Fibroblast of skin of abdomen (primary cell): ENCODE data around the gene TSPAN18.

ENCODE experiments used
- DNase-seq: peaks from one replicate; pipeline ENCODE4 v3.0.0-alpha.2; 2013

The TSPAN18 gene

DNA sequence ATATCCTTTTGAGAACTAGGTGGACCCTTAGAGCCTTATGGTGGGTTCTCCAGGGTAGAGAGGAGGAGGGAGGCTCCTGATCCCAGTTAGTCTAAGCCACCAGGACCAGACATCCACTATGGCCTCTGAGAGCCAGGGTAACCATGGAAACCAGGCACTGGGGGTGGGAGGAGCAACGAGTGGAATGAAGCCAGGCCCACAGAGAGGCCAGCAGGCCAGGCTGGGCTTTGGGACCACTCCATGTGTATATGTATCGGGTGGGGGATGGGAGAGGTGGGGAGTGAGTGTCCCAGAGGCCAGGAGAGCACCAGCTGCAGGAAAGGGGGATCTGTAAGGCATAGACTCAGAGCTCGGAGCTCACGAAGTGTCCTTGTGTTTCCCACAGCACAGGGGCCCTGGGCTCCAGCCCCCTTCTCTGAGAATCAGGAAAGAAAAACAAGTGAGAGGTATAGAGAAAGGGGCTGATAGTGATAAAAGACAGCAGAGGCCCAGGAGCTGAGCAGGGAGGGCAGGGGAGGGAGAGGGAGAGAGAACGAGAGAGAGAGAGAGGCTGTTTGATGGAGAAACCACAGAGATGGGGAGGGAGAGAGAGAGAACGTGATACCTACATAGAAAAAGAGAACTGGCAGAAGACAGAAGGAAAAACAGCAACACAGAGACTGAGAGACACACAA, 15.5 kb upstream of the TSPAN18 start:
- no peak for DNase-seq

DNA sequence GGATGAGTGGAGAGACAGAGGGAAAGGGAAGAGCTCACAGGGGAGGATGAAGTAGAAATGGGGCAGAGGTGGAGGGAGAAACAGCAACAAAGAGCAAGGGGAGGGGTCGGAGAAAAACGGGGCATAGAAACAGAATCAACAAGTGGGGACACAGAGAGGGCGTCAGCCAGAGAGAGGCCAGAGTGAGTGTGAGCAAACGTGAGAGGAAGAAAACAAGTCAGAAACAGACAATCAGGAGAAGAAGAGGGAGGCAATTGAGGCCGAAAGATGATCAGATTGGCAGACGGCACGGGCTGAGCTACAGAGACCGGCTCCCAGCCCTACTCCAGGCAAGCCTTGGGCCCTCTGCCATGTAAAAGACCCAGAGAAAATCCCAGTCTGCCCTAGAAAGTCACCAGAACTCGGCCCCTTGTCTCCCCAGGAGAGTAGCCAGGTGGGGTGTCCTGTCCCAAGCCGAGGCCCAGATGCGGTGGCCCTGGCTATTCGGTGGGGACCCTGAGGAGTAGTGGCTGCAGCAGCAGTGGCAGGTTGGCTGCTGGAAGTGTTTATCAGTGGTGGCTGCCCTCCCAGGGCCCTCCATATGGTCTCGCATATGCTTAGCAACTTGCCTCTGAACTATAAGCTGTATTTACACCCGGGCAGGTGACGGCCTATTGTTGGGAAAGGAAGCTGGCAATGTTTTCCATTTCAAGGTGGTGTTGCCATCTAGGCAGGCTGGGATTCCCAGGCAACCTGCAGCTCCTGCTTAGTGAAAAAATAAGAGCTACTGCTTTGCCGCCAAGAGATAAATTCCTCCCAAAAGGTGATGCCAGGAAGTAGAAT, 14.8 kb upstream of the TSPAN18 start:
- DNase-seq = no peak

DNA sequence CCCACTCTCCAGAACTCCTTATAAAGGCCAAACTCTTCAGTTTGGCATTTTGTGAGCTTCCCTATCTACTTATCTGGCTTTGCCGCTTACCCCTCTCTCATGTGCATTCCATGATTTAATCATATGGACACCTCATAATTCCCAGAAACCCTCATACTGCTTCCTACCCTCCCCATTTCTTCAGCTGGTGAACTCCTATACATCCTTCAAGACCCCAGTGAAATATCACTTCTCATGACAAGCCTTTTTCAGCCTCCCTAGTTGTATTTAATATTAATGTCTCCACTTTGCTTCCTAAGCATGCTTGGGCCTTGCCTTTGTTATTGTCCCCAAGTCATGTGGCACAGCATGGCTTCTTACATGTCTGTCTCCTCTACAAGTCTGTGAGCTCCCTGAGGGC, 13.7 kb upstream of the TSPAN18 start:
- no peak for DNase-seq

DNA sequence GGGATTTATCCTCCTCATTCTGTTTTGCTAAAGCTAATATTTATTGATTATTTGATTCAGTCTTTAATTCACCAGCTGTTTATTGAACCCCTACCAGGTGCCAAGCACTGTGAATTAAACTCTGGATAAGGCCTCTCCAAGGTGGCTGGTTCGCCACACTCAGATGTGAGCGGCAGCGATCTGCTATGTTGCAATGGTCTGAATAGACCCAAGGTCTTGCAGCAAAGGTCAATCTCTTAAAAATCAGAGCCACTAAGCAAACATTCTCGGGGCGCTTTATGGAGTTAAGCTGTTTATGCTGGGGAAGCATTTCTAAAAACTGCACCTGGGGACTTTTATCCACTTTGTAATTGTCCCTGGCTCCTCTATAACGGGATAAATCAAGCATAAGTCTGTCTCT, 10.5 kb upstream of the TSPAN18 start:
- DNase-seq = no peak

DNA sequence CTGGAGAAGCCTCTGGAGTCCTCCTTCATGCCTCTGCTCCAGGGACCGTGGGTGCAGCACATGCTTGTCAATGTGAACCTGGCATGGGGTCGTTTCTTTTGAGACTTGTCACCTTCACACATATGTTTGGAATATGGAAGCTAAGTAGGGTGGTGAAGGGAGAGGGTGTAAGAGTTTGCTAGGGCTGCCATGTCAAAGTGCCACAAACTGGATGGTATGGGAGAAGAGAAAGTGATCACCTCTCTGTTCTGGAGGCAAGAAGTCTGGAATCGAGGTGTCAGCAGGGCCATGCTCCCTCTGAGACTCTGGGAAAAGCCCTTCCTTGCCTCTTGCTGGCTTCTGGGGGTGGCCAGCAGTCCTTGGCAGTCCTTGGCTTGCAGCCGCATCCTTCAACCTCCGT, 8.7 kb upstream of the TSPAN18 start:
- no peak for DNase-seq

DNA sequence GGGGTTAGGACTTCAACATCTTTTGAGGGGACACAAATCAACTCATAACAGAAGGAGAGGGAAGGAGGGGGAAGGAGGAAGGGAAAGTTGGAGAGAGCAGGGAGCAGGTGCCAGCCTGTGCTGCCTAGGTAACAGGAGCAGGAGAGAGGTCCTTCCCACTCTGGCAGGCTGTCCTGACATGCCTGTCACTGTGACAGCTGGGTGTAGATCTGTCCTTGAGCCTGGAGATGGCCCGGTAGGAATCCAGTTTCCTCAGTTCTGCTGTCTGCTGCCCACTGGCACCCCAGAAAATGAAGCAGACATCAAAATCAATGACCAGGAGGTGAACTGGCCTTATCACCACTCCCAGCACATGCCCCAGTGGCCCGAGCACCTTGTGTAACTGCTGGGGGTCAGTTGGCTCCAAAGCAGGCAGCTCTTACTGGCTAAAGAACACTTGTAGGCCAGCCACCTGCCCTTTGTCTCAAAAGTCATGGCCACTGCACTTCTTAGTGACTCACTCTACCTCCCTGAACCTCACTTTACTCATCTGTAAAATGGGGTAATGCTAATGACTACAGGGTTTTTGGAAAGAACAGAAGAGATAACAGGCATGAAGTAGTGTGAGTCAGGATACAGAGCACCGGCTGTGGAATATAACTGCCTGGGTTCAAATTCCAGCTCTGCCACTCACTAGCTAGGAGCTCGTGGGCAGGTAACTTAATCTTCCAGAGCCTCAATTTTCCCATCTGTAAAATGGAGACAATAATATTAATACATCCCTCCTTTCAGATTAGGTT, 8.0 kb upstream of the TSPAN18 start:
- no peak for DNase-seq

DNA sequence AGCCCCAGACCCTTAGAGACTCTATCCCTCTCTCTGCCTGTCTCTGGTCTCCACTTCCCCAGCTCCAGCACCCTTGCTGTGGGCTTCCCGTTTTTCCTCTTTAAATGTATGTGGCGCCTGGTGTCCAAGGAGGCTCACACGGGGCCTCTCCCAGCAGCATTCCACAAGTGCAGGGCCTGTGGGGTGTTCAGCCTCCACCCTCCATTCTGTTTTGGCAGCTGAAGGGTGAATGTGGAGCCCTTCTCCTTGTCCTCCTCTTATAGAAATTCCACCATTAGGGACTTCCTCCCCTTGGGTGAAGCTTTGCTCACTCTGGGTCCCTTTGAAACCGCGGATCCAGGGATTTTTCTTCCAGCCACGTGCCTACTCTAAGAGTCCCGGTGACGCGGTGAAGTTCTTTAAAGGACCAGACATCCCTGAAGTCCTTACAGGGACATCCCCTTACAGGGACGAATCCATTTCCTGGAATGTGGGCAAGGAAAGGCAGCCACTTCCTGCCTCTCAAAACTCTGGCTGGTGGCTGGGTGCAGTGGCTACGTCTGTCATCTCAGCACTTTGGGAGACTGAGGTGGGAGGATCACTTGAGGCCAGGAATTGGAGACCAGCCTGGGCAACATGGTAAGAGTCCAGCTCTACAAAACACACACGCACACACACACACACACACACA, 1.6 kb upstream of the TSPAN18 start:
- DNase-seq = peak; percentile 41

DNA sequence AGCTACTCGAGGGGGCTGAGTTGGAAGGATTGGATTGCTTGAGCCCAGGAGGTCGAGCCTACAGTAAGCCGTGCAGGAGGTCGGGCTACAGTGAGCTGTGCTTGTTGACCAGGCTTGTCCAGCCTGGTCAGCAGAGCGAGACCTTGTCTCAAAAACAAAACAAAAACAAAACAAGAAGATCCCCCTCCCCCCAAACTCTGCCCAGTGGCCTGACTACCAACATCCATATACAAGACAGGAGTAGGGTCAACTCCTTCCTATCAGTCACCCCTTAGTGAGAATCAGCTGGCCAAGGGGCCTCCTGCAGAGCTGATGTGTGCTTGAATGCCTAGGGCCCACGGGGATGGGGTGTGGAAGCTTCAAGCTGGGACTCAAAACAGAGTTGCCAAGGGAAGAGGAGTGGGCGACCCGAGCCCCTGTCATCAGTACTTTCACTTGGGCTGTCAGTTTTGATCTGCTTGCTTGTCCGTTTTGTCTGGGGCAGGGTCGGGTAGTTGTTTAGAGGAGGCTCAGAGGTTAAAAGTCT, 942 bp upstream of the TSPAN18 start:
- no peak for DNase-seq

DNA sequence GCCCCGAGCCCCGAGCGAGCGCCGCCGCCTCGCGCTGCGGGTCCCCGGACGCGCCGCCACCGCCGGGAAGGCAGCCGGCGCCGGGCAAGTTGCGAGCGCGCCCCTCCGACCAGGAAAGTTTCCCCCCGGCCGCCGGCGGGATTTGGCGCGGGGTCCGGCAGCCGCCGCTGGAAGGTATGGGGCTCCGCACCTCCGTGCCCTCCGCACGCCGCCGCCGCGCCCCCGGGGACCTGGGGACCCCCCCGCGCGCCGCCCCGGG, 281 bp downstream of the TSPAN18 start:
- no peak for DNase-seq

DNA sequence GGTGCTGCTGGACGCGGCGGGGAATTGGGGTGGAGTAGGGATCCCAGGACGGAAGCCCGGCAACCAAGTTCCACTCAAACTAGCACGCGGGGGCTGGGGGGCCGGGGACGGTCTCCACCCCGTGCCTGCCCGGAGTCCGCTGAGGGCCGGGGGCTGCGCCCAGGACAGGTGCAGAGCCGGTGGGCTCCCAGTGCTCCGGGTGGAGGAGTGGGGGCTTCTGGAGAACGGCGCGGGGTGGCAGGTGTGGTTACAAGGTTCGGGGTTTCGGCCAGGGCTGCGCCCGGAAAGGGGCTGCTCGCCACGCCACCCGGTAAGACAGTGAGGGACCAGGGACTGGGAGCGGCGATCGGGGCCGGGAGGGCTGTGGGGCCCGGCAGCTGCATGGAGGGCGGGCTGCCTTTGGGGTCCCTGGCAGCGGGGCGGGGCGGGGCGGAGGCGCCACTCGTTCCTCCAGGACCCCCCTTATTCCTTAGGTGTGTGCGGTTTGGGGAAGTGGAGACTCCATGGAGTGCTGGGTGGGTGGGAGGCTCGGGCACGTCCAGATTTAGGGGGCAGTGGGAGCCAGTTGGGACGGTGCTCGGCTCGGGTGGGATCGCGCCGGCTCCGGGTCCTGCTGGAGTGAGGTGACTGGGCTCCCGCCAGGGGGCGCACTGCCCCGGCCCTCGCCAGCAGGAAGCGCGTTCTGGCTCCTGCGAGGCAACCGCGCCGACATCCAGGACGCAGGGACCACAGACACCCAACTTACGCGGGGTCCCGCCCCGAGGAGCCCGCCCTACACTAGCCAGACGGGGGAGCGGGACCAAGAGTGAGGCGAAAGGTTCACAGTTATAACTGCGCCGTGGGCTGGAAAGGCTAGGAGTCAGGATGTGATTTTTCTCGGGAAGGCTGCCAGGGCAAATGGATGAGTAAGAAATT, 868 bp downstream of the TSPAN18 start:
- DNase-seq = peak; percentile 93

DNA sequence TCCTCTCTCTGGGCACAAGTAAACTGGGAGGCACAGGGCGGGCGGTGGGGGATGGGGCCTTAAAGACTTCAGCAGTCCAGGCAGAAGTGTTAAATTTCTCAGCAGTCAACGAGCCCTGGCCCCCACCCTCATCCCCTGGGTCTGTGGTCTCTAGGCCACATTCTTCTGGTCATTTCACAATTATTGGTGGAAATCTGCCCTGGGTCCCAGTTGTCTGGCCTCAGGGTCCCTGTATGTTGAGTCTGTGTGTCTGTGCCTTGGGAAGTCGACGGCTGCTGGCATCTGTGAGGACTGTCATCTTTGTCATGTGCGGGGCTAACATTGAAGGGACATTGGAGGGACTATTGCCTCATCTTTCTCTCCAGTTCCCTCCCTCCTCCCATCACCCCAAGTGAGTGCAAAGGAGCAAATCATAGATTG, 1.7 kb downstream of the TSPAN18 start:
- peak; percentile 38 for DNase-seq

DNA sequence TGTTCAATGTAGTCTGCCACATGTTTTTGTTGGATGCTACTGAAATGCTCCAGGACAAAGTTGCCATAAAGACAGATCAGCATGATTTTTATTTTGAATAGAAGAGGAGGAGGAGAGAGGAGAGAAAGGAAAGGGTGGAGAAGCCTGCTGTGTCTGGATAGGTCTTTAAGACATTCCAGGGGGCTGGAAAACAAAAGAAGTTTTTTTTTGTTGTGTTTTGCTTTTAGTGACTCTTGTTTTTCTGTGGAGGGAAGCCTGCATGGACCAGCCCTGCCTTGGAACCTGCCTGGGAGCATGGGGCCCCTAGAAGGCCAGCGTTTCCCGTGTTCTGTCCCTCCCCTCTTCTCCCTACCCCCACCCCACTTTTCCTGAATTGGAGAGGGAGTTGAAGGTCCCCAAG, 2.3 kb downstream of the TSPAN18 start:
- DNase-seq = no peak

DNA sequence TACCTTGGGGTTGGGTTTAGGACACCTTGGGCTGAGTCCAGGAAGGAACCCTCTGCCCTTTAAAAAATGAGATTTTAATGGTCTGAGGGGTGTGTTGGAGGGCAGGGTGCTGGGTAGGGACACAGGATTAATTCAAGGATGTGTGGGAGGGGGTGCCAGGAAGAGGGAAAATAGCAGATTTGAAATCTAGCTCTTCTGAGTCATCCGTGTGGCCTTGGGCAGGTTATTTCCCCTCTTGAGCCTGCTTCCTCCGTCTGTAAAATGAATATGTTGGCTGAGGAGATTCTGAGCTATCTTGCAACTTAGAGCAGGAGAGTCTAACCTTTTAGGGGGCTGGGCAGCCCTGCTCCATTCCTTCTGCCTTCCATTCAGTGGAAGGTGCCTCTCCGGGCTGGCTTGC, 3.0 kb downstream of the TSPAN18 start:
- DNase-seq = no peak

DNA sequence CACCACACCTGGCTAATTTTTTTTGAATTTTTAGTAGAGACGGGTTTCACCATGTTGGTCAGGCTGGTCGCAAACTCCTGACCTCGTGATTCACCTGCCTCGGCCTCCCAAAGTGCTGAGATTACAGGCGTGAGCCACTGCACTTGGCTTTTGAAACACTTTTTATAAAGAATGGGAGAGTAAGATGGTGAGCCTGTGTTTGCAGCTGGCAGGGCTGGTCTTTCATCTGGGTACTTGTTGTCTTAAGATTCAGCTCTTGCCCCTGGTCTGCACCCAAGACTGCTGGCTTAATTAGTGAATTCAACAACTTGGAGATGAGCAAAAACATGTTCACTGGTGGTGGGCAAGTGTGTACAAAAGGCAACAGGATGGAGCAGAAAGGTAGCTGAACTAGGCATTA, 4.0 kb downstream of the TSPAN18 start:
- DNase-seq = no peak

DNA sequence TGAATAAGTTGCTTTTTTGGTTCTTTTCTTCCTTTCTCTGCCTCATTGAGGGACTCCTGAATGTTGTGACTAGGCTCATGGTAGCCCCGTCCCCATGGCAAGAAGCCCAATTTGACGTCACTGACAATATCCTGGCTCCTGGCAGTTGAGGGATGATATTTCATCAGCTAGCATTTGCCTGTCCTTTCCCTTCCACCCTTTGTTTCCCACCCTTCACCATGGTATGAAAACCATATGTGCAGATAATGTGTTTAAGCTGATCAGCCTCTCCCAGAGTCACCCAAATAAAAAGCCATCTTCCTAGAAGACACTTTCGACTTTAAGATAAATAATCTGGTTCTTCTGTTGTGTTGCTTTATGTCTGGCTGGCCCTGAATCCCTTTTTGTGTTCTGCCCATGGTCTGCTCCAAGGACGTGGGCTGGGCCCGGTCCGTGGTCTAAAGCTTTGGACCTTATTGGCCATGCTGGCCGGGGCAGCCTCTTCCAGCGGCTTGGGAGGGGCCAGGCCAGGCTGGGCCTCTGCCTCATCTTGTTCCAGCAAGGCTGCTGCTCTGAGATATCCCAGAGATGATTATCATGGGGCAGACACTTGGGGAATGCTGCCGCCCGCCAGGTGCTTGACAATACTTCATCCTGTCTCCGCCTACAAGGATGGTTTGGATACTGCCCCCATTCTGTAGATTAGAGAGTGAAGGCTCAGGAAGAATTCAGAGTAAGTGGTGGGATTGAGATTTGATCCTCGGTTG, 5.1 kb downstream of the TSPAN18 start:
- peak; percentile 93 for DNase-seq

DNA sequence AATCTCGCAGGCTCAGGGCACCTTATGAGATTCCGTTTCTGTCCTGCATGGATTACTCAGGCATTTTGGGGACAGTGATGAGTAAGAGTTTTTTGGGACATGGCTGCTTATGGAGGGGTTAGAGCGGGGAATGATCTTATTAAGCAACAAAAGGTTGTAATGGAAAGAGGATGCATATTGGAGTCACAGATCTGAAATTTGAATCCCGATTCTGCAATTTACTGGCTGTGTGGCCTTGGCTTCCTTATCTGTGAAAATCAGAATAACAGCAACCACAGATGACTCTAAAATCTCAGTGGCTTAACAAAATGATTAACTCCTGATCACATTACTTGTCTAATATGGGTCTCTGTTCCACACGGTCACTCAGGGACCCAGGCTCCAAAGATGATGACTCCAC, 5.8 kb downstream of the TSPAN18 start:
- DNase-seq = no peak

DNA sequence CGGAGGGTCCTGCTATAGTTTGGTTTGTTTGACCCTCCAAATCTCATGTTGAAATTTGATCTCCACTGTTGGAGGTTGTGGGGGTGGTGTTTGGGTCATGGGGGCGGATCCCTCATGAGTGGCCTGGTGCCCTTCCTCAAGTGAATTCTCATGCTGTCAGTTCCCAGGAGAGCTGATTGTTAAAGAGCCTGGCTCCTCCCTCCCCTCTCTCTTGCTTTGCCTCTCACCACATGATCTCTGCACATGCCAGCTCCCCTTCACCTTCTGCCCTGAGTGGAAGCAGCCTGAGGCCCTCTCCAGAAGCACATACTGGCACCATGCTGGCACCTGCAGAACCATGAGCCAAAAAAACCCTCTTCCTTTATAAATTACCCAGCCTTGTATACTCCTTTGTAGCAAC, 7.1 kb downstream of the TSPAN18 start:
- no peak for DNase-seq

DNA sequence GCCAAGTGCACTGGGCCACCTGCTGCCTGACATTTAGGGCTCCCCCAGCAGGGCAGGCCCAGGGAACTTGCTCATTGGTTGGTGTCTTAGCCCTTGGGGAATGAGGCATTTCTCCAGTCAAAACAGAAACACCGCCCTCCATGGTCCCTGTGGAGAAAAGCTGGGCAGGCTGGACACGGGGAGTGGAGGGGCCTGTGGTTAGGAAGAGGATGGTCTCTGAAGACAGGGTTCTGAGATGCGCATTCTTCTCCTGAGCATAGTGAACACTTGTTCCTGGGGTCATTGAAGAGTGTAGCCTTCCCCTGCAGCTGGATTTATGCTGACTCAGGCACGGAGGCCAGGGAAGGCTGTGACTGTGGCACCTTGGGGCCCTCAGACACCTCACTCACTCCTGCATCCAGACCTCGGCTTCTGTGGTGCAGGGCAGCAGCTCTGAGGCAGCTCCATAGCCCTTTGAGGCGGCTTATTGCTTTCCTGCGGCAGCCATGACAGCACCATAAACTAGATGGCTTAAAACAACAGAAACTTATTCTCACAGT, 8.2 kb downstream of the TSPAN18 start:
- no peak for DNase-seq

DNA sequence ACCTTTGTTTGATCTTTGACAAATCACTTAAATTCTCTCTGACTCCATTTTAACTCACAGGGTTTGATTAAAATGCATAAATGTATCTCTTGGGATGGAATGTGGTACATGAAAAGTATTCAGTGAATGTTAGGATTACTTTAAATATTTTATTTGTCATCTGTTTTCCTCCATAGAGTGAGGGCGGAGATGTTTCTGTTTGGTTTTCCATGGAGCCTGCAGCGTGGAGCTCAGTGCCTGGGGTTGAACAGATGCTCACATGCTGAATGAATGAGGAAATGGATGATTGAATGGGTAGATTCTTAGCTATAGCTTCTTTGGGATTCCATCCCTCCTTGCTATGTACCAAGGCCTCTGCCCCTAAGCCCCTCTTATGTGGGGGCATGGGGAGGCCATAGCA, 10.0 kb downstream of the TSPAN18 start:
- DNase-seq = peak; percentile 69

DNA sequence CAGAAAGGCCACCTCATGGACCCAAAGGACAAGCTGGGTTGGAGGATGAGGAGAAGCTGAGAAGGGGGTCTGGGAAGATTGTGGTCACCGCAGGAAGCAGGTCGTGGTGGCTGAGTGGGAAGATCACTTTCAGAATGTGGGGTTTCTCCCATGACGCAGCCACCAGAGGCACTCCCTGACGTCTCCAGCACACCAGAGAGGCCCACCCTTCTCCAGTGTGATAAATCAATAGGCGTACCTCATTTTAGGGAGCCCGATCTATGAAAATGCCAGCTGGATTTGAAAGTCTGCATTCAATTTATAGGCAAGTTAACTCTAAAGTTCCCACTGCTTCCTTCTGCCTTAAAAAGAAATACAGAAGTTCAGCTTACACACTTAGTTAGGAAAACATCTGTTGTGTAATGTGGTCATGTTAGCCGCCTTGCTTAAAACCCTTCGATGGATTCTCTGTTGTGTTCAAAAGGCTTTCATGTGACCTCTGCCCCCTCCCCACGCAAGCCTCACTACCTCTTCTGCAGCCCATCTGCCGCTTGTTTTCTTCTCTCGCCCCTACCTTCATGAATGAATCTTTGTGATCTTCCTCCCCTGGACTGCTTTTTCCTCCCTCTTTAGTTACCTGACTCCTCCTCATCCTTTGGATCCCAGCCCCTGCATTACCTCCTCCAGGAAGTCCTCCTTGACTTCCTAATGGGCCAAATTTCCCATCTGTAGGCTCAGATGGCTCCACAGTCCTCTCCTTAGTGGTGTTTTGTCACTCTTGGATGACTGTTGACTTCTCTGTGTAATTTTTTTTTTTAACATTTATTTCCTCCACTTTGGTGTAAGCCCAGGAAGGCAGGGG, 10.7 kb downstream of the TSPAN18 start:
- DNase-seq = no peak
